Measurements from ENCODE around the gene RECQL. TPM values are rescaled to one million over a fixed set of nuclear protein-coding genes. Genes with fewer than 3 reads are reported as not detected.
A peak's percentile ranks its signal among the peaks of the same experiment; 100 is the strongest.

Gene RECQL
- total and polyA plus RNA-seq, 2 of the 8 experiments (the other 6 are each of a cell fraction or from before 2014, with no cell fraction given): 8.1 to 40.3 TPM

- H2BK12ac ChIP-seq (ENCODE audit: low read depth, low read length): no peak overlapping the region; the same call in 1 of the 2 replicates
- peaks cover 9 to 64% of the 10 kb centered on the region in 2 experiments; a peak in 3 of 4 replicates for H3K79me2 ChIP-seq (ENCODE audit: control insufficient read depth in 1 of 2, insufficient read depth in 2 of 2, low read length in 2 of 2)
- 4% methylated on average over 14 of the region's 14 CpGs; no CpG with 5 or more reads in 1 of the 2 experiments for WGBS, 2 experiments (ENCODE audit: extremely low coverage in 1 of 2, insufficient coverage in 1 of 2, insufficient read length in 1 of 2, insufficient replicate concordance in 2 of 2, low coverage in 1 of 2, low lambda C conversion rate in 2 of 2, missing lambda C conversion rate in 1 of 2)
- H2AFZ ChIP-seq (ENCODE audit: low read length): peak overlapping the region; percentile 11; the same call in 1 of the 2 replicates
- POLR2A ChIA-PET (ENCODE audit: partially characterized antibody): interaction anchor here (1.0 to 2.6 kb wide), 19 partner anchors 9 to 190 kb away, joined by 3 to 23 read pairs (median 5); partner anchors contain the start of genes LDHB, PYROXD1 and SPX
- no peaks in the 10 kb centered on the region for H3K27me3 ChIP-seq (replicated peaks in 1 of 4; ENCODE audit: control insufficient read depth in 3 of 4, extremely low read depth in 1 of 4, insufficient read depth in 3 of 4, low read length in 3 of 4)
- CTCF ChIA-PET (ENCODE audit: partially characterized antibody): interaction anchor here (1.5 kb wide), 1 partner anchor 9 kb away, joined by 3 read pairs; no protein-coding TSS in a partner anchor
- H3K4me2 ChIP-seq (ENCODE audit: insufficient read depth in 1 of 2, low read depth in 2 of 2, low read length in 2 of 2): peak overlapping the region; percentile 87 to 91
- no peak overlapping the region for H4K91ac ChIP-seq (replicated peaks; ENCODE audit: insufficient read length, low read length)
- peak overlapping the region; percentile 72 to 93 (median 84) for H3K4me3 ChIP-seq (ENCODE audit: extremely low read depth in 1 of 4, insufficient read depth in 2 of 4, low read depth in 3 of 4, low read length in 4 of 4)
- no peak overlapping the region for H3K56ac ChIP-seq (replicated peaks; ENCODE audit: insufficient read length, low read depth, low read length)
- DNase-seq (ENCODE audit: low read depth in 1 of 2, low spot score in 2 of 2): no peak
- no peak overlapping the region for H3K4ac ChIP-seq (replicated peaks; ENCODE audit: insufficient read length, low read depth, low read length)
- H3K27ac ChIP-seq (ENCODE audit: low read depth, low read length): peak overlapping the region; percentile 83; the same call in 1 of the 2 replicates
- FAIRE-seq: no peak
- peaks cover 7% of the 10 kb centered on the region for H3K23me2 ChIP-seq (ENCODE audit: low read depth, low read length)
- H3K18ac ChIP-seq (ENCODE audit: extremely low read depth, low read length): no peak overlapping the region
- no peak overlapping the region for H2AK5ac ChIP-seq (ENCODE audit: low read depth, low read length)
- H3K79me1 ChIP-seq (ENCODE audit: low read depth, low read length): peaks cover 4% of the 10 kb centered on the region
- H2BK15ac ChIP-seq (ENCODE audit: low read length): no peak overlapping the region
- peak overlapping the region; percentile 80 to 95 (median 86) for H3K9ac ChIP-seq (replicated peaks in 1 of 4; ENCODE audit: extremely low read depth in 1 of 4, low read depth in 3 of 4, low read length in 3 of 4)
- no peak overlapping the region for H3K14ac ChIP-seq (ENCODE audit: insufficient read length)
- no peaks in the 10 kb centered on the region for H4K20me1 ChIP-seq (replicated peaks in 1 of 2; ENCODE audit: control insufficient read depth in 1 of 2, insufficient read depth in 2 of 2, low read length in 2 of 2)
- peaks cover 0 to 6% (median 2%) of the 10 kb centered on the region in 4 experiments; a peak in 4 of 7 replicates for H3K4me1 ChIP-seq (replicated peaks in 1 of 4; ENCODE audit: control insufficient read depth in 3 of 4, insufficient read depth in 4 of 4, low read length in 3 of 4)
- no peak overlapping the region for H3K23ac ChIP-seq (ENCODE audit: insufficient read length)
- no peaks in the 10 kb centered on the region for H3K9me3 ChIP-seq (ENCODE audit: insufficient read depth in 2 of 2, low read depth in 1 of 2, low read length in 1 of 2)
- H2BK20ac ChIP-seq (ENCODE audit: low read length): no peak overlapping the region
- no peak for TF ChIP-seq KDM5A (IDR thresholded peaks at IDR 0.05; ENCODE audit: low read length)
- no peak for TF ChIP-seq ATF2 (IDR thresholded peaks at IDR 0.05; ENCODE audit: low read length)
- TF ChIP-seq KDM4A (IDR thresholded peaks at IDR 0.05; ENCODE audit: low read depth, low read length, severe bottlenecking): peak; percentile 9
- TF ChIP-seq ASH2L (IDR thresholded peaks at IDR 0.05; ENCODE audit: low read length): no peak
- no peak for TF ChIP-seq CTBP2 (IDR thresholded peaks at IDR 0.05; ENCODE audit: borderline replicate concordance, insufficient read depth, insufficient read length, low read length)
- no peak overlapping the region for H2BK5ac ChIP-seq (ENCODE audit: low read depth, low read length)
- H4K8ac ChIP-seq (ENCODE audit: extremely low read depth, insufficient read depth, low read length): peak overlapping the region; percentile 98; the same call in 1 of the 2 replicates
- H2BK120ac ChIP-seq (replicated peaks; ENCODE audit: low read depth, low read length): no peak overlapping the region
- peaks cover 0 to 10% (median 4%) of the 10 kb centered on the region in 4 experiments; a peak in 5 of 8 replicates for H3K36me3 ChIP-seq (ENCODE audit: control insufficient read depth in 2 of 4, insufficient read depth in 4 of 4, low read length in 3 of 4)
- H4K5ac ChIP-seq (ENCODE audit: insufficient read length, low read depth, low read length): peak overlapping the region; percentile 72
These were observed 695 bp upstream of the RECQL start for GRCh38 chr12:21502164-21502496.

Measured in H1 (cell line).